ENCODE measurements around the gene ENTR1.

Gene ENTR1

DNA sequence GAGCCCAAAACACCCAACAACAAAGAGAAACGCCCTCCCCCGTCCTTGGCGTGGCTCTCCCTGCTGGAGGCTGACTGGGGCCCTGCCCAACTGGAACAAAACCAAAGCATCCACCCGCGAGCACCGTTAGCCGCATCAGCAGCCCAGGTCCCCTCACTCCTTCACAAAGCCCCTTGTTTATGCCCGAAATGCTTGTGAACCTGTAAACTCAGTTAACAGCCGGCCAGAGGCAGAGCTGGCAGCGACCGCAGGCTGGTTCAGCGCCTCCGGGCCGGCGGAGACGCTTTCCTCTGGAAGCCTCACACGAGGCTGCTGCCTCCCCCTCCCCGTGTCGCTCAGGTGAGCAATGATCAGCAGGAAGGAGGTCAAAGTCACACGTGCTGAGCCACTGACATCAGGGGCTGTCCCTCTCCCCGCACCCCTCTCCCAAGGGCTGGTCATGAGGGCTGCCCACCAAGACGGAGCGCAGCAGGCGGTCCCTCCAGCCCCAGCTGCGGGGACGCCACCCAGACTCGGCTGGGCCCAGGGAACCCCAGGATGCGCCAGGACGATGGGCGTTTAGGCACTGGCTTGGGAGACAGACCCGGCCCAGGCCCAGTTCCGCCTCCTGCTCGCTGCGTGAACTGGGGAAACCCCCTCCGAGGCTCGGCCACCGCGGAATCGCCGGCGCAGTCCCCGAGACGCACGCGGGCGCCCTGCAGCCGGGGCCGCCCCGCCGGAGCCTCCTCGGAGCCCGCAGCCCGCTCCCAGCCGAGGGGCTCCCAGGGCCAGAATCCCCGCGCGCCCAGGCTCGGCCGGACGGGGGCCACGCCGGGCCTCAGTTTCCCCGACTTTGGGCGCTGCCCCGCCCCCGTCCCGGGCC, 11.0 kb downstream of the ENTR1 start:
- peak overlapping the region; percentile 76 for H3K27ac ChIP-seq
- no peaks in the 10 kb centered on the region for H3K27me3 ChIP-seq (ENCODE audit: insufficient read depth, low read depth, severe bottlenecking)
- peaks cover 52% of the 10 kb centered on the region for H3K36me3 ChIP-seq
- H3K9me3 ChIP-seq (ENCODE audit: severe bottlenecking), result no peaks in the 10 kb centered on the region
- no peak for DNase-seq
- peak overlapping the region; percentile 78 for H3K4me3 ChIP-seq (ENCODE audit: low read depth, low read length)
- TF ChIP-seq, protein P1, sequence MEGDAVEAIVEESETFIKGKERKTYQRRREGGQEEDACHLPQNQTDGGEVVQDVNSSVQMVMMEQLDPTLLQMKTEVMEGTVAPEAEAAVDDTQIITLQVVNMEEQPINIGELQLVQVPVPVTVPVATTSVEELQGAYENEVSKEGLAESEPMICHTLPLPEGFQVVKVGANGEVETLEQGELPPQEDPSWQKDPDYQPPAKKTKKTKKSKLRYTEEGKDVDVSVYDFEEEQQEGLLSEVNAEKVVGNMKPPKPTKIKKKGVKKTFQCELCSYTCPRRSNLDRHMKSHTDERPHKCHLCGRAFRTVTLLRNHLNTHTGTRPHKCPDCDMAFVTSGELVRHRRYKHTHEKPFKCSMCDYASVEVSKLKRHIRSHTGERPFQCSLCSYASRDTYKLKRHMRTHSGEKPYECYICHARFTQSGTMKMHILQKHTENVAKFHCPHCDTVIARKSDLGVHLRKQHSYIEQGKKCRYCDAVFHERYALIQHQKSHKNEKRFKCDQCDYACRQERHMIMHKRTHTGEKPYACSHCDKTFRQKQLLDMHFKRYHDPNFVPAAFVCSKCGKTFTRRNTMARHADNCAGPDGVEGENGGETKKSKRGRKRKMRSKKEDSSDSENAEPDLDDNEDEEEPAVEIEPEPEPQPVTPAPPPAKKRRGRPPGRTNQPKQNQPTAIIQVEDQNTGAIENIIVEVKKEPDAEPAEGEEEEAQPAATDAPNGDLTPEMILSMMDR (IDR thresholded peaks at IDR 0.05; ENCODE audit: low read depth, low read length), result no peak

DNA sequence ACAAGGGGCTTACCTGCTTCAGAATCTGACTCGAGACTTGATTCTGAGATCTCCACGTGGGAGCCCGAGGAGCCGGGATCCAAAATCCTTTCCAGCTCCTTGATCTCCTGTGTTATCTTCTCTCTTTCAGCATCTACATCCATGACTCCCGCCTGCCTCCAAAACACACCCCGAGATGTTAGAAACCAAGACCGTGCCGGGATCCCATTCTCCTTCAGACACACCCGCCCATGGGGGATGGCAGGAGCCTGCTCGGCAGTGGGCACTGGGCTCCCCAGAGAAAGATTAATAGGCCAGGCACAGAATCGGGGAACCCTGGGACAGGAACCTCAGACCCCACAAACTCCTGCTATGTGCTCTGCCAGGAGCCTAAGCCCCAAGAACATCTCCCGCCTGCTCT, 12.1 kb downstream of the ENTR1 start:
- no peak overlapping the region for H3K4me3 ChIP-seq (ENCODE audit: low read depth, low read length)
- DNase-seq, result no peak
- H3K9me3 ChIP-seq (ENCODE audit: severe bottlenecking), result no peaks in the 10 kb centered on the region
- H3K36me3 ChIP-seq, result peaks cover 54% of the 10 kb centered on the region
- H3K27ac ChIP-seq, result no peak overlapping the region
- TF ChIP-seq, protein P1 (IDR thresholded peaks at IDR 0.05; ENCODE audit: low read depth, low read length), result no peak
- no peaks in the 10 kb centered on the region for H3K27me3 ChIP-seq (ENCODE audit: insufficient read depth, low read depth, severe bottlenecking)

DNA sequence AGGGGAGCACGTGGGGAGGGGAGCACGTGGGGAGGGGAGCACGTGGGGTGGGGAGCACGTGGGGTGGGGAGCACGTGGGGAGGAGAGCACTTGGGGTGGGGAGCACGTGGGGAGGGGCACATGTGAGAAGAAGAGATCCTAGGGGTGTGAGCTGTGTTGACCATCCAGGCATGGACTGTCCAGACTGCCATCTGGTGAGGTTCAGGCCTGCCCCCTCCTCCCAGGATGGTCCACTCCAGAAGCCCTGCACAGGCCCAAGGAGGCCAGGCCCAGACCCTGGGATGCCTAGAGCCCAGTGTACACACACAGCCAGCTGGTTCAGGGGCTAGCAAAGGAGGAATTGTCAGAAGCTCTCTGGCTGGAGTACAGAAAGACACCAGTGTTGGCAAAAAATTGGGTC, 12.8 kb downstream of the ENTR1 start:
- peaks cover 59% of the 10 kb centered on the region for H3K36me3 ChIP-seq
- DNase-seq, result no peak
- H3K4me3 ChIP-seq (ENCODE audit: low read depth, low read length), result no peak overlapping the region
- TF ChIP-seq, protein P1 (IDR thresholded peaks at IDR 0.05; ENCODE audit: low read depth, low read length), result no peak
- no peaks in the 10 kb centered on the region for H3K9me3 ChIP-seq (ENCODE audit: severe bottlenecking)
- H3K27me3 ChIP-seq (ENCODE audit: insufficient read depth, low read depth, severe bottlenecking), result no peaks in the 10 kb centered on the region
- no peak overlapping the region for H3K27ac ChIP-seq

DNA sequence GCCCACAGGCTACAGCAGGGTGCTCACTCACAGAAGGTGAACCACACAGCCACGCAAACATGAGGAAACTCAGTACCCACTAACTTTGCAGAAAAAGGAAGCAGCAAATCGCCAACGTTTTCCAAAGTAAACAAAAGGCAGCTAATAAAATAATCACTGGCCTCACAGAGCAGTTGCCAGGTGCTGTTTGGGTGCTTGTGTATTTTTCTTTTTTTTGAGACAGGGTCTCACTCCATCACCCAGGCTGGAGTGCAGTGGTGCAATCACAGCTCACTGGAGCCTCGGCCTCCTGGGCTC, 14.2 kb downstream of the ENTR1 start:
- no peaks in the 10 kb centered on the region for H3K9me3 ChIP-seq (ENCODE audit: severe bottlenecking)
- H3K27me3 ChIP-seq (ENCODE audit: insufficient read depth, low read depth, severe bottlenecking), result no peaks in the 10 kb centered on the region
- no peak overlapping the region for H3K27ac ChIP-seq
- H3K36me3 ChIP-seq, result peaks cover 70% of the 10 kb centered on the region
- DNase-seq, result no peak
- H3K4me3 ChIP-seq (ENCODE audit: low read depth, low read length), result no peak overlapping the region
- TF ChIP-seq, protein P1 (IDR thresholded peaks at IDR 0.05; ENCODE audit: low read depth, low read length), result no peak

DNA sequence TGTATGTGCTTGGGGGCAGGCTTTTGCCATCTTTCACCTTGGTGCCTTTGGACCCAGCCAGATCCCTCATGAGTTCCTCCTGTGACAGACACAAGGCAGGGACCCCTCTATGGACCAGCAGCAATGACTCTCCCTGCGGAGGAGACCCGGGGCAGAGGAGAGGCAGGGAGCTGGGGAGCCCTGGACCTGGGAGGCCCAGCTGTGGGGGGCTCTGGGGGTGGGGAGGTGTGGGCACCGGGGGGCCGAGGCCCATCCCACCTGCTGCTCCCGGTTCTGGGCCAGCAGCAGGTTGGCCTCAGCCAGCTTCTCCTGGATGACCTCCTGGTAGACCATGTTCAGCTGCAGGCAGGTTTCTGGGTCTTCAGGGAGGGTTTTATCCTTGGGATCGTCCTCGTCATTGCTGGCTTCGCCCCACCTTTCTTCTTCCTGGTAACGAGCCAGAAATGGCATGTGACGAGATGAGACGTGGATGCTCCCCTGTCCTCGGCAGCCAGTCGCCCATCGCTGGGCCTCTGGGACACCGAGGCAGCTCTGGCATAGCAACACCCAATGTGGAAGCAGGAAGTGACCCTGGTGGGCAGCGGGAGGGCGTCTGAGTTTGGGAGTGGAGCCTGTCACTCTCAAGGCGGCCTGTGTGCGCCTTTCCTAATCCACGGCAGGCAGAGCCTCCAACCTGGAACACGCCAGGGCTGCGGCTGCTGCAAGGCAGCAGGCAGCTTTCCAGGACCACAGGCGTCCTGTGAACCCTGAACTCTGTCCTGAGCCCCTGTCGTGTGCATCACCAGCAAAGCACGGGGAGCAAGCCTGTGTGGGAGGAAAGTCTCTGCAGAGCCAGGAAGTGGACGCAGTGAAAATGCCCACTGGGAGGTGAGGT, 14.8 kb downstream of the ENTR1 start:
- Histone ChIP-seq H3K9me3 (ENCODE audit: severe bottlenecking) (no peaks in the 10 kb centered on the region), H3K27me3 (ENCODE audit: insufficient read depth, low read depth, severe bottlenecking) (no peaks in the 10 kb centered on the region), H3K27ac (no peak overlapping the region), H3K4me3 (ENCODE audit: low read depth, low read length) (no peak overlapping the region), H3K36me3 (peaks cover 74% of the 10 kb centered on the region)
- TF ChIP-seq, protein P1 (IDR thresholded peaks at IDR 0.05; ENCODE audit: low read depth, low read length), result no peak
- no peak for DNase-seq

Measured in WERI-Rb-1 (cell line).